ENCODE measurements around the gene EPPIN.

DNA sequence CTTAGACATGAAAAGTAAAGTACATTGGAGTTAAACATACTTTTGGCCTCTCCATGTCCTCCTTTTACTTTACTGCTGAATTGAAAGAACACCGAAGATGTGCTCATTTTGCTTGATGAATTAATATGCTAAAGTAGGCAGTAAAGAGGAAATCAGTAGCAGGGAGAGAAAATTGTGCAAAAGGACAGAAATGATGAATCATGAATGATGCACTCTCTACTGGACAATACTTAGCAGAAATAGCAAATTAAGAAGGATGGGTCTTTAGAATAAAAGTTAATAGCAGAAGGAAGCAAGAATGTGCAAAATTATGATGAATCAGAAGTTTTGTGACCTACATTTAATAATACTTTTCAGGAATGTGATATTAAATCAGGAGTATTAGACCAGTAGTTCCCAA is 23.4 kb downstream of the EPPIN start:
- TF ChIP-seq CTCF (optimal IDR thresholded peaks at IDR 0.05 in 1 of 3, IDR thresholded peaks at IDR 0.05 in 1 of 3, conservative IDR thresholded peaks at IDR 0.05 in 1 of 3; ENCODE audit: extremely low read depth in 1 of 3, insufficient read depth in 2 of 3, low read length in 3 of 3) = no peak
- no peak for TF ChIP-seq EZH2 (IDR thresholded peaks at IDR 0.05; ENCODE audit: low read length)
